HG03565 (cell line): Measurements from ENCODE around the gene SCLT1.

Source experiments
- ATAC-seq: cut with Tn5 transposase; IDR thresholded peaks from one replicate; pipeline ENCODE4 v1.9.1; 2021; ENCODE audit warnings: mild to moderate bottlenecking, moderate library complexity; ENCODE audit not compliant: unreplicated experiment

Gene SCLT1

GRCh38 chr4:128847082-128847724 is 246.1 kb downstream of the SCLT1 start:
- ATAC-seq: no peak

GRCh38 chr4:128846063-128846462 is 247.3 kb downstream of the SCLT1 start:
- no peak for ATAC-seq

GRCh38 chr4:128844931-128845330 is 248.4 kb downstream of the SCLT1 start:
- no peak for ATAC-seq

- ATAC-seq: no peak
These were observed 251.9 kb downstream of the SCLT1 start for GRCh38 chr4:128841402-128841801.

- no peak for ATAC-seq
These were observed 252.5 kb downstream of the SCLT1 start for GRCh38 chr4:128840711-128841318.

- no peak for ATAC-seq
These were observed 255.7 kb downstream of the SCLT1 start for GRCh38 chr4:128837679-128838078.

- no peak for ATAC-seq
These were observed 256.1 kb downstream of the SCLT1 start for GRCh38 chr4:128837198-128837597.

- ATAC-seq: no peak
These were observed 257.7 kb downstream of the SCLT1 start for GRCh38 chr4:128835498-128836222.
